ENCODE results near the gene CHD8. TPM values are rescaled to one million over a fixed set of nuclear protein-coding genes. Genes with fewer than 3 reads are reported as not detected.

Gene CHD8
- total and polyA plus RNA-seq, 12 donors: 19.4 to 47.5 (median 37.3) TPM

GRCh38 chr14:21384494-21384851, 71.5 kb downstream of the CHD8 start:
- Histone ChIP-seq H3K4me1 (peaks cover 0 to 48% (median 27%) of the 10 kb centered on the region in 9 donors), H3K4me3 (peak overlapping the region; percentile 57 to 94 (median 76)), H3K27me3 (no peaks in the 10 kb centered on the region), H3K27ac (peak overlapping the region; percentile 75 to 95 (median 90)), H3K36me3 (peaks cover 0 to 50% (median 16%) of the 10 kb centered on the region in 9 donors), H3K9me3 (no peaks in the 10 kb centered on the region)
- DNase-seq (no peak), ATAC-seq (no peak)
- TF ChIP-seq CTCF (IDR thresholded peaks at IDR 0.05): no peak
- intact Hi-C loops (cut with DNase I): loop anchor here in 7 of 10 donors (5.0 to 10.0 kb wide), 6 partner anchors 53 to 150 kb away; partner anchors contain the start of genes HNRNPC (in 2 of the 7) and CHD8 (in 1 of the 7)
- 0 to 1% methylated on average over 12 of the region's 12 CpGs for WGBS, 2 donors

- intact Hi-C loops (cut with DNase I): loop anchor here in 7 of 10 donors (5.0 to 10.0 kb wide), 6 partner anchors 53 to 149 kb away; partner anchors contain the start of genes HNRNPC (in 2 of the 7) and CHD8 (in 1 of the 7)
- WGBS, 2 donors: 0% methylated on average over 54 of the region's 54 CpGs
- Histone ChIP-seq H3K27me3 (no peaks in the 10 kb centered on the region), H3K4me3 (peak within 1 kb of the TSS; percentile 57 to 94 (median 76)), H3K9me3 (no peaks in the 10 kb centered on the region), H3K27ac (peak within 1 kb of the TSS; percentile 75 to 95 (median 90)), H3K4me1 (peaks cover 0 to 50% (median 27%) of the 10 kb centered on the region in 9 donors), H3K36me3 (peaks cover 0 to 45% (median 11%) of the 10 kb centered on the region in 9 donors)
- peak; percentile 96 for DNase-seq
- ATAC-seq: peak; percentile 97 to 99 (median 99)
- no peak for TF ChIP-seq CTCF (IDR thresholded peaks at IDR 0.05)
Measured at GRCh38 chr14:21383848-21384493, 72.0 kb downstream of the CHD8 start, which contains the start of gene SUPT16H. Gene SUPT16H (minus strand): TSS chr14:21384019. CDS start chr14:21383927, 92 bp downstream.

GRCh38 chr14:21382886-21383847, 72.8 kb downstream of the CHD8 start:
- intact Hi-C loops (cut with DNase I): loop anchor here in 7 of 10 donors (5.0 to 10.0 kb wide), 6 partner anchors 54 to 148 kb away; partner anchors contain the start of genes HNRNPC (in 2 of the 7) and CHD8 (in 1 of the 7)
- DNase-seq: peak; percentile 21 to 23
- H3K27ac ChIP-seq: peak overlapping the region; percentile 75 to 95 (median 90)
- no peak for TF ChIP-seq CTCF (IDR thresholded peaks at IDR 0.05)
- ATAC-seq: peak; percentile 14 to 63 (median 44)
- WGBS, 2 donors: 0% methylated on average over 39 of the region's 39 CpGs
- H3K4me1 ChIP-seq: peaks cover 0 to 52% (median 27%) of the 10 kb centered on the region in 9 donors
- peaks cover 0 to 39% (median 3%) of the 10 kb centered on the region in 9 donors for H3K36me3 ChIP-seq
- H3K27me3 ChIP-seq: no peaks in the 10 kb centered on the region
- no peaks in the 10 kb centered on the region for H3K9me3 ChIP-seq
- peak overlapping the region; percentile 57 to 94 (median 76) for H3K4me3 ChIP-seq

- no peak for TF ChIP-seq CTCF (IDR thresholded peaks at IDR 0.05)
- no peak for DNase-seq
Measured at GRCh38 chr14:21382095-21382494, 73.8 kb downstream of the CHD8 start.

More at GRCh38 chr14:21382095-21382494, 73.8 kb downstream of the CHD8 start:
- Histone ChIP-seq H3K27ac (no peak overlapping the region), H3K4me3 (peak overlapping the region in 1 of 10 donors; percentile 74), H3K9me3 (no peaks in the 10 kb centered on the region), H3K36me3 (peaks cover 0 to 39% (median 0%) of the 10 kb centered on the region in 9 donors), H3K27me3 (no peaks in the 10 kb centered on the region), H3K4me1 (peaks cover 0 to 52% (median 27%) of the 10 kb centered on the region in 9 donors)
- intact Hi-C loops (cut with DNase I): loop anchor here in 7 of 10 donors (5.0 to 10.0 kb wide), 6 partner anchors 55 to 147 kb away; partner anchors contain the start of genes HNRNPC (in 2 of the 7) and CHD8 (in 1 of the 7)
- ATAC-seq: no peak

Data from heart right ventricle (tissue), 16 donors.